Femur (tissue), 1 donor: ENCODE data around the gene ITFG2.

Experiments
- DNase-seq: peaks from one replicate; pipeline ENCODE4 v3.0.0-alpha.2; 2017

ITFG2 gene

DNA sequence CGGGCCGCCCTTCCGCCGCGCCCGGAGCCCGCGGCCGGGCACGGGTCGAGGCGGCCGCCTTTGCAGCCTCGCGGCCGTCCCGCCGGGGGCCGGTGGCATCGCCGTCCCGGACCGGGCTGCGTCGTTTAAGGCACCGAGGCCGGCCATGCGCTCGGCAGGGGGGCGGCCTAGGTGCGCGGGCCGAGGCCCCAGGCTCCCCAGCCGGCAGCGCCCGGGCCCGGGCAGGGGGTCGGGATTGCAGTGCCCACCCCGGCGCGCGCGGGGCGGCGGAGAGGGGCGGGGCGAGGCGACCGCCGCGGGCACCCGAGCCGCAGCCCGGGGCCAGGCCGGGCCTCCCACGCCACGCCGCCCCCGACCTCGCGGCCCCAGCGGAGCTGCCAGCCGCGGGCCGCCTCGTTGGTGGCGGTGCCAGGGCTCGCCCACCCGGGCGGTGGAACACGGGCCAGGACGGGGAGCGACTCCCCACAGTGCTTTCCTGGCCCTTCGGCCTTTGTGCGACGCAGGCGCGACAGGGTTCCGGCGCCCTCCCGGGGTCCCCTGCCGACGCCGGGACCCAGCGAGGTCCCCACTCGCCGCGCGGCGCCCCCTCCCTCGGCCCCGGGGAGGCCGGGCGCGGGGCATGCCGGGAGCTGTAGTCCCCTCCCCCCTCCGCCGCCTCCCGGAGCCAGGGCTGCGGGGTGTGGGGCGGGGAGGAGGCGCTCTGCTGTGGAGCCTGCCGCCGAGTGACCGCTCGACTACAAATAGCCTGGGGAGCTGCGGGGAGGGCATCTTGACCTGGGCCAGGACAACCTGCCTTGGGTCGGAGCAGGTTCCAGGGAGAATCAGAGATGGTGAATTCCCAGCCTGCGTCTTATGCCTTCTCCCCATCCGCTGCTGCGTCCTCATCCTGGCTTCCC, 16.9 kb upstream of the ITFG2 start:
- peak; percentile 83 for DNase-seq

GRCh38 chr12:2796187-2796666, 16.2 kb upstream of the ITFG2 start:
- no peak for DNase-seq

GRCh38 chr12:2797721-2798418, 14.6 kb upstream of the ITFG2 start:
- DNase-seq = no peak

DNA sequence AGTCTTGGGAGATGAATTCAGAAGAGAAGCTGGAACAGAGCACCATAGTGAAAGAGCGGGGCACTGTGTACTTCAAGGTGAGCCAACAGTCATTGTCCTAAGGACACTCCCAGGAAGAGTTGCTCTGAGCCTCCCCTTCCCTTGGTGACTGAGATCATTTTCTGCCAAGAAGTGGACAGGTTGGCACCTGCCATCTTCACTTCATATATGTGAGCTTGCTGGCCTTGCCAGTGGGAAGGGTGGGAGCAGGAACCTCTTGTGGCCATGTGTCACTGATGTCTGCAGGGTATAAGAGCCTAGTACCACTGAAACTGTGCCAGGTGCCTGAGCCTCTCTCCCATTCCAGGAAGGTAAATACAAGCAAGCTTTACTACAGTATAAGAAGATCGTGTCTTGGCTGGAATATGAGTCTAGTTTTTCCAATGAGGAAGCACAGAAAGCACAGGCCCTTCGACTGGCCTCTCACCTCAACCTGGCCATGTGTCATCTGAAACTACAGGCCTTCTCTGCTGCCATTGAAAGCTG, 12.4 kb upstream of the ITFG2 start:
- no peak for DNase-seq

DNA sequence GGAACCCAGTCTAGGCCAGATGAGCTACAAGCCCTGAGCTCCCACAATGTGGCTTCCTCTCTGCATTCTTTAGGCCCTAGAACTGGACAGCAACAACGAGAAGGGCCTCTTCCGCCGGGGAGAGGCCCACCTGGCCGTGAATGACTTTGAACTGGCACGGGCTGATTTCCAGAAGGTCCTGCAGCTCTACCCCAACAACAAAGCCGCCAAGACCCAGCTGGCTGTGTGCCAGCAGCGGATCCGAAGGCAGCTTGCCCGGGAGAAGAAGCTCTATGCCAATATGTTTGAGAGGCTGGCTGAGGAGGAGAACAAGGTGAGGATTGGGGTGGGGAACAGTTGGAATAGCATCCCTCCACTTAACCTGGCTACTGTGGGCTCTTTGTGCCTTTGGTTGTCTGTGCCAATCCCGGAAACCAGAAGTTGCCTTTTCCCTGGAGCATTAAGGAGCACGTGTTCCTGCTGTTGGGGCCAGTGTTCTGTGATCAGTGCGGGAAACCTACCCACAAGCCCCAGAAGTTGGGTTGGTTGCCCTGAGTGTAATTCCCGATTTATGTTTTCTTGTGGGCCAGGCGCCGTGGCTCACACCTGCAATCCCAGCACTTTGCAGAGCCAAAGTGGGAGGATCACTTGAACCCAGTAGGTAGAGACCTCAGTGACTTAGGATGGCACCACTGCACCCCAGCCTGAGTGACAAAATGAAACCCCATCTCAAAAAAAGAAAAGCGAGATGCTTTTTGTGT, 11.3 kb upstream of the ITFG2 start:
- DNase-seq = no peak

DNA sequence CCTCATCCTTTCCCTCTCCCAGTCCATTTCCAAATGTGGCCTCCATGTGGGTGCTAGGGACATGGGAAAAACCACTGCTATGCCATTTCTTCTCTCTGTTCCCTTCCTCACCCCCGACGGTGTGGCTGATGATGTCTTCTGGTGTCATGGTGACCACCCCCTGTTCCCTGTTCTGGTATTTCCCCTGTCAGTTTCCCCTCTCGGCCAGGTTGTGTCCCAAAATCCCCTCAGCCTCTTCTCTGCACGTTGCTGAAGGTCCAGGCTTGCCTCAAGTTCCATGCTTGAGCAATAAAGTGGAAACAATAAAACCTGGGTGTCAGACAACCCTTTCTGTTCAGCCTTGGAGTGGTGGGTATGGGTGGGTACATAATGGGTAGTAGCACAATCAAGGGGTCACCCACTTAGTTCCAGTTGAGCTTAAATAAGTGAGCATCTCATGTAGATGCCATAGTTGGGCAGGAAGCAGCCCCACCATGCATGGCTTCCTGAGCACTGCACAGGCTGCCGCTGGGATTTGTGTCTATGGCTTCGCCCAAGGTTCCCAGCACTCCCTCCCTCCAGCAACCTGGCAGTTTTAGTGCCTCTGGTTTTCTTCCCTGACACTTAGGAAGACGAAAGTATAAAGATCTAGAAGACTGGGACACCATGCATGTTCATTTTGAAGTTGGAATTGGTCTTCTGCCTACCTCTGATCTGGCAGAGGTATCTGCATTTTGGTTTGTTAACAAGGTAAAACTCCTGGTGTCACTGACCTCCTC, 8.7 kb upstream of the ITFG2 start:
- DNase-seq = no peak

DNA sequence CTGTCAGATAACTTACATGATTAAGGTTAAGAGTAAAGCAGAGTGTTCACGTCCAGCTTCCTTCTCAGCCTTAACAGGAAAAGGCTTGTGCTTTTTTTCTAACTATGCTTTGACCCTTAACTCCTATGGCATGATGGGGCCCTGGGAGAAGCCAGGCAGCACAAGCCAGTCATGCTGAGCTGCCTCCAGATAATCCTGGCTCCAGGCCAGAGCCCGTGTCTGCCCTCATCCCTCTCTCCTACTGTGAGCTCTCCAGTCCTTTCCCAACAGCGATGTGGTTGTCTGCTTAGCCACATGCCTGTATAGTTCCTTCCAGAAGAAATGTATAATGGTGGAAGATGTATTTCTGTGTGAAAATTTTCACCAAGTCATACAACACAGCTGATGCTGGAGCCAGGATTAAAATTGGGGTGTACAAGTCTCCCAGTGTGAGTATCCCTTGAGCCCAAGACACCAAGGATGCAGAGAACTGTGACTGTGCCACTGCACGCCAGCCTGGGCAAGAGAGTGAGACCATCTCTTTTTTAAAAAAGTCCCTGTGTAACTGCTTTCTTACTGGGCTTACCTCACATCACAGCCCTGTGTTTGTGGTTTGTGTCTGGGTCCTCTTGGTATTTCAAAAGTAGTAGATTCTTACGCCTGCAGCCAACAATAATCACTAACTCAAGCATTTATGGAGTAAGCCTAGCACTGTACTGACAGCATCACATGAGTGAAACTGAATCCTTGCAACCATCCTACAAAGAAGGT, 7.9 kb upstream of the ITFG2 start:
- peak; percentile 65 for DNase-seq

GRCh38 chr12:2805143-2805520, 7.3 kb upstream of the ITFG2 start:
- no peak for DNase-seq

DNA sequence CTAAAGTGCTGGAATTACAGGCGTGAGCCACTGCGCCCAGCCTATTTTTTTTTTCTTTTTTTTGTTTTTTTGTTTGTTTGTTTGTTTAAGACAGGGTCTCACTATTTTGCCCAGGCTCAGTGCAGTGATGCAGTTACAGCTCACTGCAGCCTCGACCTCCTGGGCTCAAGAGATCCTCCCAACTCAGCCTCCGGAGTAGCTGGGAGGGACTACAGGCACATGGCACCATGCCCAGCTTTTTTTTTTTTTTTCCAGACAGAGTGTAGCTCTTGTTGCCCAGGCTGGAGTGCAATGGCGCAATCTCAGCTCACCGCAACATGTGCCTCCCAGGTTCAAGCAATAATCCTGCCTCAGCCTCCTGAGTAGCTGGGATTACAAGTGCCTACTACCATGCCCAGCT, 5.8 kb upstream of the ITFG2 start:
- no peak for DNase-seq

DNA sequence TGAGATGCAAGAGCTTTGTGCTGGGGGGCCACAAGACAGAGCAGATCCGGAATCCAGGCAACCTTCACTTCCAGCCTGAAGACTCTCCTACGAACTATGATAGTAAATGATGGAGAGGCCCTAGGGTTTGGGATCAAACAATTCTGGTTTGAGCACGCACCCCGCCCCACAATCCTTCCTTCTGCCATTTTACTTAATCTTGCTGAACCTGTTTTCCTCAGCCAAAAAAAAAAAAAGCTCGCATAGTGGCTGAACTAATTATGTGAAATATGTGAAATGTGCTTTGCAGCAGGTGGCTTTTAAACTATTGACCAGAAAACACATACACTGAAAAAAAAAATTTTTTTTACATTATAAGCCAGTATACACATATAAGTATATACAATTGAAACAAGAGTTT, 667 bp upstream of the ITFG2 start:
- no peak for DNase-seq

DNA sequence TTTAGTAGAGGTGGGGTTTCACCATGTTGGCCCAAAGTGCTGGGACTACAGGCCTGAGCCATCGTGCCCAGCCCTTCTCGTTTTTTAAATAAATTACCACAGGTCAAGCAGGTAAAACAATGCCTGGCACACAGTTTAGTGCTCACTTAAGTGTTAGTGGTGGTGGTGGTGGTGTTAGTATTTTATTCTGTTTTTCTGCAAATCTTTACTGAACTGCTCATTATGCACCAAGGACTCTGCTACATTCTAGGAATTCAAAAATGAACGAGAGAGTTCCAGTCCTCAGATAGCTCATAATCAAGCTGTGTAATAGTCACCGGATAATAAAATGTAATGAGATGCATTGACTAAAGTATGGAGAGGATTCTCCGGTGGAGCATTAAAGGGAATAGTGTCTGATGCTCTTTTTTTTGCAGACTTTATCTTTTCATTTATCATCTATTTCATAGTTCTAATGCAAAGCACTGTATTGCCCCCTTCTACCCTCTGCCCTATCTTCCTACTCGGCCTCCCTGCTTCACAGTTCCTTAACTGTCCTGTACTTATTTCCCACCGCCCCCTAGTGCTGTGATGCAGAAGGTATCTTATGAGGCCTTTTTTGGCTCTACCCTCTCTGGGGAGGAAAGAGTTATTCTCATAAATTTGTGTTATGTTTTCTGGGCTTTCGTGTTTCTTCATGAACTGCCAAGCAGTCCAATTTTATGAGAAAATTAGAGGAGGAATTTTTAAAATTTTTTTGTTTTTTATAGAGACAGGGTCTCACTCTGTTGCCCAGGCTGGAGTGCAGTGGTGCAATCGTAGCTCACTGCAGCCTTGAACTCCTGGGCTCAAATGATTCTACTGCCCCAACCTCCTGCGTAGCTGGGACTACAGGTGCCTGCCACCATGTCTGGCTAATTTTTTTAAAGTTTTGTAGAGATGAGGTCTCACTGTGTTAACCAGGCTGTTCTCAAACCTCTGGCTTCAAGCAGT, 1.0 kb downstream of the ITFG2 start:
- peak; percentile 54 for DNase-seq

- no peak for DNase-seq
Measured at GRCh38 chr12:2819810-2820209, 7.3 kb downstream of the ITFG2 start.

DNA sequence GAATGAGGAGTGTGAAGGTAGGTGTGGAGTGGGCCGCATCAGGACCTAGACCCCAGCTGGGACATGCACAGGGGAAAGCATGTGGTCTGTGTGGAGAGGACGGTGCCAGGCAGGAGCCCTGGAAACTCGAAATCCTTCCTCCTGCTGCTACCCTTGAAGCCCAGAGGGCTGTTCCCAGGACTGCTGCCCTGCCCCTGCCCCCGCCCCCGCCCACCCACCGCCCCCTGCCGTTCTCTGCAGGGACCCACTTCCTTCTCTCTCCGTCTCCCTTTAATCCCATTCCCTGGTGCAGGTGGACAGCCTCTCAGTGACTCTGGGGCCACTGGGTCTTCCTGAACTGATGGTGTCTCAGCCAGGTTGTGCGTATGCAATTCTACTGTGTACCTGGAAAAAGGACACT, 8.0 kb downstream of the ITFG2 start:
- no peak for DNase-seq

- no peak for DNase-seq
Measured at GRCh38 chr12:2823483-2823882, 11.0 kb downstream of the ITFG2 start.

GRCh38 chr12:2824541-2824940, 12.1 kb downstream of the ITFG2 start:
- no peak for DNase-seq

DNA sequence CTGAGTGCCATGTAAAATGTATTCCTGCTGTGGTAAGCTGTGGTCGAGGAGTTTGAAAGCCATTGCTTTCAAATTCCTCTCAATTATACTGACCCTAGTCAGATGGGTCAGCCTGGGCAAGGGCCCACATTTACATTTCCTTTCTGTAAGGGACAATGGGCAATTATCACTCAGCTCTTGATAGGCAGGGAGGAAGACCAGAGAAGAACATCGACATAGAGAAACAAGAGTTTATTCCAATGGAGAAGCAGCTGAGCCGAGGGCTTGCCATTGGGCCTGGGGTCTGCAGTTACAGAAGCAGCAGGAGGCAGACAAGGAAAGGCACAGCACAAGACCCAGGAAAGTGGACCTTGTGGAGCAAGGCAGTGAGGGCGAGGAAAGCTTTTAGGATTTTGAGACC, 12.7 kb downstream of the ITFG2 start:
- no peak for DNase-seq

GRCh38 chr12:2826036-2826435, 13.6 kb downstream of the ITFG2 start:
- DNase-seq = no peak

GRCh38 chr12:2826721-2827515, 14.4 kb downstream of the ITFG2 start:
- no peak for DNase-seq

DNA sequence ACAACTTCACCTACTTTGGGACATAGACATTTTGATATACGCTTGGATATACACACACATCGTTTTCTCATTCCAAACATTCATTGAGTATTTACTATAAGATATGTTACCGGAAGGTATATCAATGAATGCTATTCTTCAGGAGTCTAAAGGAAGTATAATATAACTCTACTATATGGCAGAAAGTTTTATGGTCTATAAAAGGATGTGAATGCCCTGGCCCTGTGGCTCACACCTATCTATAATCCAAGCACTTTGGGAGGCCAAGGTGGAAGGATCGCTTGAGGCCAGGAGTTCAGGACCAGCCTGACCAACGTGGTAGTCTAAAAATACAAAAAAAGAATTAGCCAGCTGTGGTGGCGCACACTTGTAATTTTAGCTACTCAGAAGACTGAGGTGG, 16.8 kb downstream of the ITFG2 start:
- no peak for DNase-seq
